ENCODE data around the gene DNAJA3. TPM values are rescaled to one million over a fixed set of nuclear protein-coding genes. Genes with fewer than 3 reads are reported as not detected.

Gene DNAJA3
- total and polyA plus RNA-seq, 2 donors (not counting 3 experiments of a cell fraction or from before 2014, with no cell fraction given), result 33.4 to 45.4 TPM

GRCh38 chr16:4401094-4401501 is 24.6 kb upstream of the DNAJA3 start:
- DNase-seq (ENCODE audit: low read depth, low spot score), result no peak
- BruUV-seq (replicated peaks), result no TSS peak
- no peaks in the 10 kb centered on the region for H3K79me2 ChIP-seq (ENCODE audit: control insufficient read depth, insufficient read depth, low read length)
- H3K36me3 ChIP-seq (ENCODE audit: control insufficient read depth in 2 of 2, extremely low read depth in 1 of 2, insufficient read depth in 2 of 2, low read length in 2 of 2), result peaks cover 0 to 21% of the 10 kb centered on the region in 2 experiments
- dilution Hi-C loops (cut with MboI; ENCODE audit: extremely low pct_ligation_motif_present, low sequenced_read_pairs), result no loop called here
- no peaks in the 10 kb centered on the region for H3K27me3 ChIP-seq (ENCODE audit: control insufficient read depth in 2 of 2, insufficient read depth in 2 of 2, low read length in 2 of 2)
- H2AFZ ChIP-seq (ENCODE audit: low read depth, low read length), result no peak overlapping the region
- no peaks in the 10 kb centered on the region for H3K9me1 ChIP-seq (replicated peaks; ENCODE audit: control insufficient read depth, extremely low read depth, insufficient read depth, low read length)
- H3K9me3 ChIP-seq (replicated peaks; ENCODE audit: control insufficient read depth, insufficient read depth, low read length), result no peaks in the 10 kb centered on the region
- H3K4me2 ChIP-seq (ENCODE audit: insufficient read depth, low read length), result no peak overlapping the region
- intact Hi-C loops (cut with micrococcal nuclease), result loop anchor here (5.0 kb wide), 1 partner anchor 129 kb away; the partner anchor contains the start of gene TFAP4
- no peak overlapping the region for H3K4me3 ChIP-seq (replicated peaks in 1 of 3; ENCODE audit: insufficient read depth in 1 of 3, low read depth in 1 of 3, low read length in 3 of 3)
- FAIRE-seq, result no peak
- H3K27ac ChIP-seq (ENCODE audit: insufficient read depth, low read depth, low read length), result no peak overlapping the region
- ChIA-PET CTCF (interaction anchor here (0.6 to 5.4 kb wide), 8 partner anchors 16 to 849 kb away, joined by 3 to 79 read pairs (median 10); partner anchors contain the start of genes CORO7, GLIS2 and TFAP4), POLR2A (no interaction called here)
- no peak overlapping the region for H3K9ac ChIP-seq (replicated peaks; ENCODE audit: extremely low read depth, insufficient read depth, low read length)
- H4K20me1 ChIP-seq (replicated peaks; ENCODE audit: control insufficient read depth, extremely low read depth, insufficient read depth, low read length), result no peaks in the 10 kb centered on the region
- TF ChIP-seq EZH2 (IDR thresholded peaks at IDR 0.05; ENCODE audit: borderline replicate concordance, low read depth, low read length, severe bottlenecking) (no peak), MYC (IDR thresholded peaks at IDR 0.05; ENCODE audit: low read depth, low read length) (no peak), FOS (IDR thresholded peaks at IDR 0.05; ENCODE audit: borderline replicate concordance, insufficient read depth, low read length) (no peak), GATA2 (IDR thresholded peaks at IDR 0.05; ENCODE audit: insufficient read depth, insufficient read length, low read depth, low read length) (no peak), MAX (IDR thresholded peaks at IDR 0.05; ENCODE audit: insufficient read depth, insufficient read length) (no peak), POLR2A (IDR thresholded peaks at IDR 0.05; ENCODE audit: low read depth, low read length) (no peak), POLR2AphosphoS5 (IDR thresholded peaks at IDR 0.05; ENCODE audit: insufficient read depth, low read depth, low read length) (no peak), JUN (IDR thresholded peaks at IDR 0.05; ENCODE audit: borderline replicate concordance, insufficient read depth, insufficient read length, low read depth) (no peak)
- TF ChIP-seq, protein P1, sequence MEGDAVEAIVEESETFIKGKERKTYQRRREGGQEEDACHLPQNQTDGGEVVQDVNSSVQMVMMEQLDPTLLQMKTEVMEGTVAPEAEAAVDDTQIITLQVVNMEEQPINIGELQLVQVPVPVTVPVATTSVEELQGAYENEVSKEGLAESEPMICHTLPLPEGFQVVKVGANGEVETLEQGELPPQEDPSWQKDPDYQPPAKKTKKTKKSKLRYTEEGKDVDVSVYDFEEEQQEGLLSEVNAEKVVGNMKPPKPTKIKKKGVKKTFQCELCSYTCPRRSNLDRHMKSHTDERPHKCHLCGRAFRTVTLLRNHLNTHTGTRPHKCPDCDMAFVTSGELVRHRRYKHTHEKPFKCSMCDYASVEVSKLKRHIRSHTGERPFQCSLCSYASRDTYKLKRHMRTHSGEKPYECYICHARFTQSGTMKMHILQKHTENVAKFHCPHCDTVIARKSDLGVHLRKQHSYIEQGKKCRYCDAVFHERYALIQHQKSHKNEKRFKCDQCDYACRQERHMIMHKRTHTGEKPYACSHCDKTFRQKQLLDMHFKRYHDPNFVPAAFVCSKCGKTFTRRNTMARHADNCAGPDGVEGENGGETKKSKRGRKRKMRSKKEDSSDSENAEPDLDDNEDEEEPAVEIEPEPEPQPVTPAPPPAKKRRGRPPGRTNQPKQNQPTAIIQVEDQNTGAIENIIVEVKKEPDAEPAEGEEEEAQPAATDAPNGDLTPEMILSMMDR (IDR thresholded peaks at IDR 0.05; ENCODE audit: extremely low read depth in 1 of 2, insufficient read depth in 1 of 2, low read depth in 1 of 2, low read length in 2 of 2), result no peak
- no peaks in the 10 kb centered on the region for H3K4me1 ChIP-seq (ENCODE audit: control insufficient read depth, extremely low read depth, insufficient read depth, low read length)

All from endothelial cell of umbilical vein (primary cell).